Right atrium auricular region (tissue), 2 donors: ENCODE measurements around the gene FLRT2. TPM values are rescaled to one million over a fixed set of nuclear protein-coding genes. Genes with fewer than 3 reads are reported as not detected.
A peak's percentile ranks its signal among the peaks of the same experiment; 100 is the strongest.

Source experiments
- DNase-seq: peaks from one replicate; pipeline ENCODE4 v3.0.0-alpha.2; 2019; ENCODE audit warnings: low spot score
- H3K27ac ChIP-seq, 2 donors: fragments of 200-600 bp; sonication (generic); 1 replicate in 1 of 2; 2 replicates in 1 of 2; pipeline ENCODE4 v1.5.1; 2016 to 2019
- H3K27me3 ChIP-seq, 2 donors: fragments of 200-600 bp; sonication (generic); one replicate each; pipeline versions ENCODE4 v1.5.1 to v1.6.0; 2017 to 2019
- H3K36me3 ChIP-seq: fragments of 200-600 bp; sonication (generic); one replicate; pipeline ENCODE4 v1.5.1; 2016
- H3K4me1 ChIP-seq, 2 donors: fragments of 200-600 bp; sonication (generic); one replicate each; pipeline versions ENCODE4 v1.5.1 to v1.6.0; 2017 to 2019
- H3K4me3 ChIP-seq, 2 donors: fragments of 200-600 bp; sonication (generic); 1 replicate in 1 of 2; 2 replicates in 1 of 2; pipeline ENCODE4 v1.5.1; 2017 to 2019; ENCODE audit warnings: mild to moderate bottlenecking in 1 of 2, moderate library complexity in 1 of 2
- H3K9me3 ChIP-seq, 2 donors: fragments of 200-600 bp; sonication (generic); one replicate each; pipeline ENCODE4 v1.5.1; 2019
- CTCF ChIP-seq, 2 donors: fragments of 200-600 bp; sonication (generic); IDR thresholded peaks; one replicate each; pipeline ENCODE4 v1.5.1; 2019; ENCODE audit warnings: antibody characterized with exemption in 2 of 2
- total RNA-seq, 2 donors: library from RNA; depleted of rRNA; stranded (reverse); fragments of >200 nt; gene quantifications; one replicate each; pipeline ENCODE4 v1.1.0, GENCODE V29; 2016

The FLRT2 gene
- total RNA-seq, 2 donors from 2014 or later = 10.3 to 11.9 TPM

DNA sequence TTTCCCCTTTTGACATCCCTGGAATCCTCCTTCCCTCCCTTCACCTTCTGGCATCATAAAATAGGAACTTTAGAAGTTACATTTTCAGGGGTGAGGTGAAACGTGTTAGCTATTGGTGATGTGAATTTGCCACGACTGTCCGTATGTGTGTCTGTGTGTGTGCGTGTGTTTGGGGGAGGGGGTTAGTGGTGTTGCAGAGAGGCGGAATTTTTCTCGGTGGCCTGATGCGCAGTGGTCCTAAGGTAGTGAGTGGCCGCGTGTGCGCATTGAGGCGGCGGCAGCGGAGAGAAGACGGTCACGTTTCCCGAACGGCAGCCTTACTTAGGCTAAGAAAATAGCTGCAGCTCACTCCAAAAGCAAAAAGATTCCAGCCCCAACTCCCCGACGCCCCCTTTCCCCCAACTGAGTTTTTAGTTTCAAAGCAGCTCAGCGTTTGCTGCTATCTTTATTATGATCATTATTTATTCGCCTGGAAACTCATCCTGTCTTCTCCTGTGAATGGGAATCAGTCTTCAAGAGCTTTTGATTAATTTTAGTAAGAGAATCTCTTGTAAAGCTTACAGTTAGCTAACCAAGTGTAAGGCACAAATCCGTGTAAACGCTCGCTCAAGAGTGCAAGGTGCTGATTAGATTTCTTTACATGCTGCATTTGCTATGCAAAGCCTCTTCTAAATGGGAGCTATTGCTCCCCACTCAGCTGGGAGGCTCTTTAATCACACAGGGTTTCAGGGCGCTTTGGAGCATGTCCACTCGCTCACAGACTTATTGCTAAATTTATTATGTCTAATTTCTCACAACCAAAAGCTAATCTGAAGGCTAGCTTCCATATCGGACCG is 4.7 kb downstream of the FLRT2 start:
- peak overlapping the region; percentile 61 to 63 for H3K4me3 ChIP-seq
- no peaks in the 10 kb centered on the region for H3K27me3 ChIP-seq
- H3K36me3 ChIP-seq = no peaks in the 10 kb centered on the region
- no peak overlapping the region for H3K27ac ChIP-seq
- DNase-seq = no peak
- H3K4me1 ChIP-seq = peaks cover 0 to 35% of the 10 kb centered on the region in 2 donors
- no peak for TF ChIP-seq CTCF (IDR thresholded peaks at IDR 0.05)
- no peaks in the 10 kb centered on the region for H3K9me3 ChIP-seq

- H3K27ac ChIP-seq = peak overlapping the region in 1 of 2 donors; percentile 8
- H3K4me3 ChIP-seq = peak overlapping the region in 1 of 2 donors; percentile 63
- H3K9me3 ChIP-seq = no peaks in the 10 kb centered on the region
- H3K27me3 ChIP-seq = no peaks in the 10 kb centered on the region
- no peak for DNase-seq
- no peaks in the 10 kb centered on the region for H3K36me3 ChIP-seq
- no peak for TF ChIP-seq CTCF (IDR thresholded peaks at IDR 0.05)
- H3K4me1 ChIP-seq = peaks cover 0 to 29% of the 10 kb centered on the region in 2 donors
Observed at GRCh38 chr14:85535321-85535720, 5.4 kb downstream of the FLRT2 start.

GRCh38 chr14:85535991-85536832 is 6.3 kb downstream of the FLRT2 start:
- peak overlapping the region; percentile 4 to 42 for H3K27ac ChIP-seq
- no peak overlapping the region for H3K4me3 ChIP-seq
- no peaks in the 10 kb centered on the region for H3K36me3 ChIP-seq
- peaks cover 0 to 20% of the 10 kb centered on the region in 2 donors for H3K4me1 ChIP-seq
- no peaks in the 10 kb centered on the region for H3K27me3 ChIP-seq
- DNase-seq = no peak
- no peaks in the 10 kb centered on the region for H3K9me3 ChIP-seq
- peak in 1 of 2 donors; percentile 66 for TF ChIP-seq CTCF (IDR thresholded peaks at IDR 0.05)

DNA sequence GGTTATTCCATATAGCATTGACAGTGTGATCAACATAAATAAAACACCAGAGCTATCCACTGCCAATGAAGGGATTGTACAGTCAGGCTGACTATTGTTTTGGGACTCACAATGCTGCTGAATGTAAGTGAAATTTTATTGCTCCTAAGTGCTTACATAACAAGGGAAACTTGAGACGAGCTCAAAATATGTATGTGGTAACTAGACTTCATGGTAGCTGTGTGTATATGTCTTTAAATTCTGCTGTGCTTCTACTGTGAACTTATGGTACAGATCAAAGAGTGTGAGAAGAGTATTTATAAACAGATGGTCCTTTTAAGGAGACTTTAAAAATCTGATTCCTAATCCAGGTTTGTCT is 6.9 kb downstream of the FLRT2 start:
- Histone ChIP-seq H3K4me3 (no peak overlapping the region), H3K36me3 (no peaks in the 10 kb centered on the region), H3K27me3 (no peaks in the 10 kb centered on the region), H3K27ac (no peak overlapping the region), H3K4me1 (peaks cover 0 to 14% of the 10 kb centered on the region in 2 donors), H3K9me3 (no peaks in the 10 kb centered on the region)
- no peak for DNase-seq
- no peak for TF ChIP-seq CTCF (IDR thresholded peaks at IDR 0.05)

GRCh38 chr14:85537526-85537925 is 7.6 kb downstream of the FLRT2 start:
- DNase-seq = no peak

More at GRCh38 chr14:85537526-85537925, 7.6 kb downstream of the FLRT2 start:
- H3K9me3 ChIP-seq = no peaks in the 10 kb centered on the region
- H3K4me1 ChIP-seq = peaks cover 0 to 9% of the 10 kb centered on the region in 2 donors
- no peak overlapping the region for H3K27ac ChIP-seq
- H3K36me3 ChIP-seq = no peaks in the 10 kb centered on the region
- no peak overlapping the region for H3K4me3 ChIP-seq
- no peaks in the 10 kb centered on the region for H3K27me3 ChIP-seq
- TF ChIP-seq CTCF (IDR thresholded peaks at IDR 0.05) = no peak
